ENCODE measurements around the gene ORC3.
A peak's percentile ranks its signal among the peaks of the same experiment; 100 is the strongest.
"Not testable (repeated sequence)": the region's sequence is repeated elsewhere in the genome, so short reads cannot be mapped to it uniquely, and the experiment has no call there.

ORC3 gene

GRCh38 chr6:87663434-87663833, 73.5 kb downstream of the ORC3 start:
- DNase-seq = no peak

GRCh38 chr6:87664921-87665485, 75.1 kb downstream of the ORC3 start:
- no peak for DNase-seq

GRCh38 chr6:87667032-87667431, 77.1 kb downstream of the ORC3 start:
- no peak for DNase-seq

- no peak for DNase-seq
Observed at GRCh38 chr6:87668013-87668412, 78.1 kb downstream of the ORC3 start.

- DNase-seq = no peak
Observed at GRCh38 chr6:87669051-87669450, 79.1 kb downstream of the ORC3 start.

GRCh38 chr6:87670707-87671106, 80.8 kb downstream of the ORC3 start:
- DNase-seq = no peak

- peak; percentile 52 for DNase-seq
Observed at GRCh38 chr6:87671555-87672029, 81.7 kb downstream of the ORC3 start.

- DNase-seq = no peak
Observed at GRCh38 chr6:87672641-87673040, 82.7 kb downstream of the ORC3 start.

GRCh38 chr6:87673237-87673636, 83.3 kb downstream of the ORC3 start:
- DNase-seq = no peak

- no peak for DNase-seq
Observed at GRCh38 chr6:87674290-87674689, 84.4 kb downstream of the ORC3 start.

GRCh38 chr6:87675004-87675681, 85.2 kb downstream of the ORC3 start:
- no peak for DNase-seq

GRCh38 chr6:87682310-87682709, 92.4 kb downstream of the ORC3 start:
- DNase-seq = no peak

GRCh38 chr6:87683890-87684289, 94.0 kb downstream of the ORC3 start:
- no peak for DNase-seq

- DNase-seq = no peak
Observed at GRCh38 chr6:87684895-87685654, 95.1 kb downstream of the ORC3 start.

GRCh38 chr6:87686636-87687205, 96.8 kb downstream of the ORC3 start:
- not testable (repeated sequence) for DNase-seq

GRCh38 chr6:87687296-87687695, 97.4 kb downstream of the ORC3 start:
- no peak for DNase-seq

- DNase-seq = not testable (repeated sequence)
Observed at GRCh38 chr6:87687893-87688292, 98.0 kb downstream of the ORC3 start.

GRCh38 chr6:87690441-87690840, 100.5 kb downstream of the ORC3 start:
- no peak for DNase-seq

GRCh38 chr6:87692086-87692485, 102.2 kb downstream of the ORC3 start:
- DNase-seq = no peak

GRCh38 chr6:87696817-87697216, 106.9 kb downstream of the ORC3 start:
- DNase-seq = not testable (repeated sequence)

- no peak for DNase-seq
Observed at GRCh38 chr6:87697581-87698546, 107.9 kb downstream of the ORC3 start.

- peak; percentile 76 for DNase-seq
Observed at GRCh38 chr6:87698547-87699006, 108.6 kb downstream of the ORC3 start.
